Iris pigment epithelial cell (primary cell): ENCODE measurements around the gene CNRIP1.

ENCODE experiments used
- DNase-seq: peaks from one replicate; pipeline ENCODE4 v3.0.0-alpha.2; 2011; ENCODE audit warnings: low read depth

Gene CNRIP1

DNA sequence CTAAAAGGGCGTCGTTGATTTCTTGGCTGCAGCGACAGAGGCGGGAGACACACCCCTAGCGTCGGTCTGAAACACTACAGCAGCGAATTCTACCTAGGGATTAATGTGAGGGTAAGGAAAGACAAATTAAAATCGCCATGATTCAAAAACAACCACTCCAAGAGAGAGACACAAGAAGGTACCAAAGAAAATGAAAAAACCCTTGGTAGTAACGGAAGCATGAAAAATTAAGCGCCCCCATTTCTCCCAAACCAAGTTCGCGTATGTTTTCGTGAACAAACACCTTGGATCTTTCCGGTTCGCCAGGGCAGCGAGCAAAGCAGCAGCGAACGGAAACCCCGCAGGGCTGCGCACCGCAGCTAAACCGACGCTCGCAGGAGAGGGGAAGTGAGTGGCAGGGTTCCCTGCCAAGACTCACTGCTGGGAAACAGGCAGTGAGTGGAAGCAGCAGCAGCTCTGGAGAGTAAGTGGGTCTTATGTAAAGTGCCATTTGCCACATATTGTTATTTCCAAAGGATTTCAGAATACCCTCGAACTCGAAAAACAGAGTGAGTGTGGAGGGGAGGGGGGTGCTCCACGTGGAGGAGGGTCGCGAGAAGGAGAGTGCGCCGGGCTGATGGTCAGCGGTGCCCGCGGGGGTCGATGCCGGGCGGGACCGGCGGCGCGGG is 68.4 kb downstream of the CNRIP1 start:
- DNase-seq: peak; percentile 86

DNA sequence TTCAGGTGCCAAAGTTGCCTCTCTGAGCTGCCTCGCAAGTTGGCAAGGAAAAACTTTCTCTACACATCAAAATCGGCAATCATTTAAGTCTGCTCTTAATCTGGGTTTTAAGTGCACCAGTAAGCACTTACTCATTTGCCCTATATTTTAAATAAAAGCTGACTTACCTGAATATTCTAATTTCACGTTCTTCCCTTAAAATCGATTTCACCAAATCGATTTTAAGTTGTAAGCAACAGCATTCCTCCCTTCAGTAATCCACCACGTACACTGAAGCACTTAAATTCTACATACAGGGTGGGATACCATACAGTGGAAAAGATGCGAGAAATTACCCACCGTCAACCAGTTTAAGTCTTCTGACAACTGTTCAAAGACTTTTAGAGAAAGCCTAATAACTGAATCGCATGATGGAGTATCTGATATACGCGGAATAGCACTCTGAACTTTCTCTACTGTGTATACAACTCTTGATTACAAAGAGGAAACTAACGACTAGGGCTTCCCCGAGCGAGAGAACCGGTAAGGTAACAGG is 69.0 kb downstream of the CNRIP1 start:
- DNase-seq: no peak

DNA sequence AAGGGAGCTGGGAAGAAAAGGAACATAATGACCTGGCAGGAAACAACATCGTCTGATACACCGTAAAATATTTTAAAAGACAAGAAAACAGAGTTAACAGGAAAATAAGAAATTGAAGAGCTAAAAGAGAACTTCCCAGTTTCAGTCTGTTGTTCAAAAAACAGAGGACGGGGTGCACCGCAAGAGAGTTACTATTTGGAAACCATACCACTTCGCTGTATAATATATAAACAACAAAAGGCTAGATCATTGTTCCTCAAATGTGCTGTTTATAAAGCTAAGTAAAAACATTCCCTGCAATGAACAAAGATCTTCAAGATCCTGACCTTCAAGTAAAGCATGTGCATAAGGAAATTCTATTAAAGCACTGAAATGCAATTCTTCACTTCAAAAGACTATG is 69.6 kb downstream of the CNRIP1 start:
- no peak for DNase-seq

DNA sequence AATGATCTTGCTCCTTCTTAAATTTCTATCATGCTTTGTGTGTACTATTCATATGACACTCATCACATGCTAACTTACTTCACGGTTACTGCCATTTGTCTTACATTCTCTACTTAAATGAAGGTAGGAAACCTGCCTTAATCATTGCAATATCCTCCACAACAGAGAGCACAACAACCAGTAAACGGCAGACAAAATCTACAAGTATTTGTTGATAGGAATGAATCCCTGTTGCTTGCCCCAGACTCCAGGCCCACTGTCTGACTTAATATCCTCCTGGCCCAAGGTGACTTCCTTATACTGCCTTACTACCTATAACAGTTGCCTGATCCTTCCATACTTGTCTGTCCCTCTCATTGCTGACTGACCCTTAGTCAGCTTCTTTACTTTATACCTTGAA is 70.9 kb downstream of the CNRIP1 start:
- no peak for DNase-seq

DNA sequence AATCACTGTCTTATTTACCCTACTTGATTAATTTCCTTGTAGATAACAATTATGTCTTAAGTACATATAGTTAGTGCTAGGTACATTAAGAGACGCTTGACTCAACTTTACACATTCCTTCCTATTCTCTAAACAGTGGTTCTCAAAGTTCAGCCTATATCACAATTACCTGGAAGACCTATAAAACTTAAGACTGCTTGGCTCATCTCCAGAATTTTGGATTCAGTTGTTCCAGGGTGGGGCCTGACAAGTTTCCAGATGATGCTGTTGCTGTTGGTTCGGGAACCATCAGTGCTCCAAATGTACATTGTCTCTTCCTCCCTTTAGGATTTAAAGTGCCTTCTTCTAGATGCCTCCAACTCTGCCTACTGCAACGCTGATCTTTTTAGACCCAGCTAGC is 71.4 kb downstream of the CNRIP1 start:
- DNase-seq: no peak

DNA sequence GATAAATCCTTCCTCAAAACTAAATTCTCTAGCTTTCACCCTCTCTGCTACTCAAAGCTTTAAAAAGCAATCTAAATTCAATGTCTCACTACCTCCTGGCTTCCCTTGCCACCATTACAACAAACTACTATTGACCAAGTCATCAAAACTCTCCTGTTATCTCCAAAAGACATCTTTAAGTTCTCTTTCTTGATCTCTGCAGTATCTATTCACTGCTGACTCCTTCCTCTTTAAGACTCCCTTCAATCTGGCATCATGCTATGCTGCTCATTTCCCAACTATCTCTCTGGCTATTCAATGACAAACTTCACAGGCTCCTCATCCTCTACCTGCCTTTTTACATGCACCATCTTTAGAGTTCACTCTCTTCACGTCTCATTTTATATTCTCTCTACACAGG is 73.4 kb downstream of the CNRIP1 start:
- no peak for DNase-seq

DNA sequence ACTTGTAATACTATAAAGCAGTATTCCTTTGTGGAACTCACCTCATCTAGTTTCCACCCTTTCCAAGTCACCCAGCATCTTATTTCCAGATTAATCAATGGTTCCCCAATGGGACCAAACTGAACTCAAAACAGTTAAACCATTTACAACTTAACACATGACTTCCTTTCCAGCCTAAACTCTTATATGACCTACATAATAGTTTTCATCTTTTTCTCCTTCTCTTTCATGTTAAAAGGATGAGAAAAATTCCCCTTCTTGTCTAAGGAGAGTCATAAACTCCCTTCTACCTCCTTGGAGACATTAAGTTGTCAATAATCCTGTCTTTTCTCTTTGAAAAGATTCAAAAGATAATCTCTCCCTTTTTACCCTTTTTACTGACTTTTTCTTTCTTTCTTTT is 74.1 kb downstream of the CNRIP1 start:
- no peak for DNase-seq

DNA sequence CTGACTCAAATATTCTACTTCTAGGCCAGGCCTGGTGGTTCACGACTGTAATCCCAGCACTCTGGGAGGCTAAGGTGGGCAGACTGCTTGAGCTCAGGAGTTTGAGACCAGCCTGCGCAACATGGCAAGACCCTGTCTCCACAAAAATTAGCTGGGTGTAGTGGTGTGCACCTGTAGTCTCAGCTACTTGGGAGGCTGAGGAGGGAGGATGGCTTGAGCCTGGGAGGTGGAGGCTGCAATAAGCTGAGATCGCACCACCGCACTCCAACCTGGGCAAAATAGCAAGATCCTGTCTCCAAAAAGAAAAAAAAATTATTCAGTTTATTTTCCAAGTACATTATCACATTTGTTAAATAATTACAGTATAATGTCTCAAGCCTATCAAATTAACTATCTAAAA is 74.7 kb downstream of the CNRIP1 start:
- DNase-seq: no peak

DNA sequence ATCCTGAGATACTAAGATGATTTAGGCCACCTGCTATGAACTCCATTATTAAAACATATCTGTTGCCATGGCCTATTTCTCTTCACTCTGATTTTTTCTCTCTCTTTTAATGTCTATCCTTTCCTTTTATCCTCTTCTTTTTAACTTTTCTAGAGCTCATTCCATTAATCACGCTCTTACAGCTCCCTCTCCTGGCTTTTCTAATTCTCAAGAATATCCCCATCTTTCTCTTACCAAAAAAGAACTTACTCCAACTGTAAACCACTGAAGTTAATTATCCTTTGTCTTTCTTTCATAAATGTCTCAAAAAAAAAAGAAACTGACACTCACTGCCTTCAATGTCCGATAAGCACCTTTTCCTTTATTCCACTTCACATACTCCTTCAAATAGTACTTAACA is 75.3 kb downstream of the CNRIP1 start:
- DNase-seq: no peak
